K562 (cell line): ENCODE measurements around the gene CIAO2B. TPM values are rescaled to one million over a fixed set of nuclear protein-coding genes. Genes with fewer than 3 reads are reported as not detected.

Experiments used
- EP400 ChIP-seq: fragments of 450-650 bp; IDR thresholded peaks from 2 replicates; pipeline ENCODE4 v1.6.1; 2017; ENCODE audit warnings: antibody characterized with exemption, mild to moderate bottlenecking, moderate library complexity
- FOSL1 ChIP-seq: fragments of 200-800 bp; sonication (Bioruptor generic); conservative IDR thresholded peaks from 2 replicates; pipeline ENCODE4 v1.6.1; 2016; ENCODE audit warnings: missing genetic modification characterization, missing compliant biosample characterization
- PHTF2 ChIP-seq: fragments of 250-450 bp; sonication (Bioruptor Pico); IDR thresholded peaks from 2 replicates; pipeline ENCODE4 v1.5.0; 2021; ENCODE audit warnings: mild to moderate bottlenecking
- SNRNP70 ChIP-seq: fragments of 200-400 bp; formaldehyde crosslinking; optimal IDR thresholded peaks from 2 replicates; pipeline ENCODE3; 2017; ENCODE audit warnings: low read depth, low read length
- polyA plus RNA-seq, 8 experiments: library from polyadenylated mRNA; depleted of rRNA in 4 of 8; stranded (reverse) in 5 of 8; unstranded in 3 of 8; fragments of >200 nt; fragmentation: Nextera tagmentation in 2 of 8; fragmentation: Illumina TruSeq in 1 of 8; extraction: Ambion mirVana in 2 of 8; extraction: Trizol in 1 of 8; gene quantifications; 2 replicates each; pipeline versions ENCODE4 v1.2.1 to v1.2.3, GENCODE V29; 2011 to 2014; ENCODE audit warnings: inconsistent platforms in 1 of 8, missing spikeins in 1 of 8
- total RNA-seq, 7 experiments: library from RNA; depleted of rRNA in 6 of 7; stranded (reverse); fragments of >200 nt in 6 of 7; fragmentation: Illumina TruSeq in 2 of 7; extraction: Trizol in 2 of 7; gene quantifications; 2 replicates each; pipeline versions ENCODE4 v1.2.1 to v1.2.3, GENCODE V29; 2011 to 2021; ENCODE audit warnings: low replicate concordance in 1 of 7
- TF ChIP-seq, protein P1 (sequence below): fragments of 250-450 bp; sonication (Bioruptor Pico); IDR thresholded peaks from 2 replicates; pipeline ENCODE4 v1.4.0; 2020; ENCODE audit warnings: mild to moderate bottlenecking
- TF ChIP-seq, protein P2 (sequence below), 2 experiments: IDR thresholded peaks in 1 of 2; conservative IDR thresholded peaks in 1 of 2; 2 replicates each; pipeline ENCODE4 v1.6.1; 2016; ENCODE audit warnings: low read depth in 2 of 2, mild to moderate bottlenecking in 1 of 2, missing compliant biosample characterization in 1 of 2, missing genetic modification characterization in 1 of 2, moderate library complexity in 1 of 2
- TF ChIP-seq, protein P3 (sequence below): sonication (generic); formaldehyde crosslinking; IDR thresholded peaks from 2 replicates; pipeline ENCODE4 v1.8.1; 2023; ENCODE audit warnings: mild to moderate bottlenecking, missing genetic modification reagents
- TF ChIP-seq, protein P4 (sequence below), 2 experiments: fragments of 450-650 bp; IDR thresholded peaks; 2 replicates each; pipeline ENCODE4 v1.6.1; 2018; ENCODE audit warnings: mild to moderate bottlenecking in 2 of 2, low read depth in 1 of 2; ENCODE audit not compliant: partially characterized antibody in 2 of 2

CIAO2B gene
- total and polyA plus RNA-seq, 9 of the 15 experiments (the other 6 are each of a cell fraction or from before 2014, with no cell fraction given): 86.8 to 182 (median 113) TPM

DNA sequence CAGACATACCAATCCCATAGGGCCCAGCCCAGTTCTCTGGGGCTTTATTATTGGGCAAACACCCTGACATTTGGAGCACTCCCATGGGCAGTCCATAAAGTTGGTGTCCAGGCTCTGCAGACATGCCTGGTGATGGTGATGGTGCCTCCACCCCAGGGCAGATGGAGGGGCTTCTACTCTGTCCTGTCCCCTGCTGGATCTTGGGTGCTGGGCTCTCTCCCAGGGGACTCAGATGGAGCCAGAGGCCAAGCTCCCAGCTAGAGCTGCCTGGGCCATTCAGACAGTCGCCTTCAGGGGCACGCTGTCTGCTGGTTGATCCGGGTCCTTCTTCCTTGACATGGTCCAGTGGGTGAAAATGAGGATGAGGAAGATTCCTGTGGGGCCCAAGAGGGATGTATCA lies 26.1 kb downstream of the CIAO2B start (continued):
- TF ChIP-seq, protein P1, sequence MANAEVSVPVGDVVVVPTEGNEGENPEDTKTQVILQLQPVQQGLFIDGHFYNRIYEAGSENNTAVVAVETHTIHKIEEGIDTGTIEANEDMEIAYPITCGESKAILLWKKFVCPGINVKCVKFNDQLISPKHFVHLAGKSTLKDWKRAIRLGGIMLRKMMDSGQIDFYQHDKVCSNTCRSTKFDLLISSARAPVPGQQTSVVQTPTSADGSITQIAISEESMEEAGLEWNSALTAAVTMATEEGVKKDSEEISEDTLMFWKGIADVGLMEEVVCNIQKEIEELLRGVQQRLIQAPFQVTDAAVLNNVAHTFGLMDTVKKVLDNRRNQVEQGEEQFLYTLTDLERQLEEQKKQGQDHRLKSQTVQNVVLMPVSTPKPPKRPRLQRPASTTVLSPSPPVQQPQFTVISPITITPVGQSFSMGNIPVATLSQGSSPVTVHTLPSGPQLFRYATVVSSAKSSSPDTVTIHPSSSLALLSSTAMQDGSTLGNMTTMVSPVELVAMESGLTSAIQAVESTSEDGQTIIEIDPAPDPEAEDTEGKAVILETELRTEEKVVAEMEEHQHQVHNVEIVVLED: no peak
- TF ChIP-seq EP400: no peak
- no peak for TF ChIP-seq PHTF2 (CRISPR knock-in tag)
- no peak for TF ChIP-seq FOSL1
- TF ChIP-seq, protein P2, sequence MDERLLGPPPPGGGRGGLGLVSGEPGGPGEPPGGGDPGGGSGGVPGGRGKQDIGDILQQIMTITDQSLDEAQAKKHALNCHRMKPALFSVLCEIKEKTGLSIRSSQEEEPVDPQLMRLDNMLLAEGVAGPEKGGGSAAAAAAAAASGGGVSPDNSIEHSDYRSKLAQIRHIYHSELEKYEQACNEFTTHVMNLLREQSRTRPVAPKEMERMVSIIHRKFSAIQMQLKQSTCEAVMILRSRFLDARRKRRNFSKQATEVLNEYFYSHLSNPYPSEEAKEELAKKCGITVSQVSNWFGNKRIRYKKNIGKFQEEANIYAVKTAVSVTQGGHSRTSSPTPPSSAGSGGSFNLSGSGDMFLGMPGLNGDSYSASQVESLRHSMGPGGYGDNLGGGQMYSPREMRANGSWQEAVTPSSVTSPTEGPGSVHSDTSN (CRISPR knock-in tag; IDR thresholded peaks at IDR 0.05; ENCODE audit: low read depth): no peak
- TF ChIP-seq, protein P2 (tag; conservative IDR thresholded peaks at IDR 0.05; ENCODE audit: low read depth): no peak
- TF ChIP-seq, protein P3, sequence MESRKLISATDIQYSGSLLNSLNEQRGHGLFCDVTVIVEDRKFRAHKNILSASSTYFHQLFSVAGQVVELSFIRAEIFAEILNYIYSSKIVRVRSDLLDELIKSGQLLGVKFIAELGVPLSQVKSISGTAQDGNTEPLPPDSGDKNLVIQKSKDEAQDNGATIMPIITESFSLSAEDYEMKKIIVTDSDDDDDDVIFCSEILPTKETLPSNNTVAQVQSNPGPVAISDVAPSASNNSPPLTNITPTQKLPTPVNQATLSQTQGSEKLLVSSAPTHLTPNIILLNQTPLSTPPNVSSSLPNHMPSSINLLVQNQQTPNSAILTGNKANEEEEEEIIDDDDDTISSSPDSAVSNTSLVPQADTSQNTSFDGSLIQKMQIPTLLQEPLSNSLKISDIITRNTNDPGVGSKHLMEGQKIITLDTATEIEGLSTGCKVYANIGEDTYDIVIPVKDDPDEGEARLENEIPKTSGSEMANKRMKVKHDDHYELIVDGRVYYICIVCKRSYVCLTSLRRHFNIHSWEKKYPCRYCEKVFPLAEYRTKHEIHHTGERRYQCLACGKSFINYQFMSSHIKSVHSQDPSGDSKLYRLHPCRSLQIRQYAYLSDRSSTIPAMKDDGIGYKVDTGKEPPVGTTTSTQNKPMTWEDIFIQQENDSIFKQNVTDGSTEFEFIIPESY (CRISPR knock-in tag): no peak
- no peak for TF ChIP-seq SNRNP70
- TF ChIP-seq, protein P4, sequence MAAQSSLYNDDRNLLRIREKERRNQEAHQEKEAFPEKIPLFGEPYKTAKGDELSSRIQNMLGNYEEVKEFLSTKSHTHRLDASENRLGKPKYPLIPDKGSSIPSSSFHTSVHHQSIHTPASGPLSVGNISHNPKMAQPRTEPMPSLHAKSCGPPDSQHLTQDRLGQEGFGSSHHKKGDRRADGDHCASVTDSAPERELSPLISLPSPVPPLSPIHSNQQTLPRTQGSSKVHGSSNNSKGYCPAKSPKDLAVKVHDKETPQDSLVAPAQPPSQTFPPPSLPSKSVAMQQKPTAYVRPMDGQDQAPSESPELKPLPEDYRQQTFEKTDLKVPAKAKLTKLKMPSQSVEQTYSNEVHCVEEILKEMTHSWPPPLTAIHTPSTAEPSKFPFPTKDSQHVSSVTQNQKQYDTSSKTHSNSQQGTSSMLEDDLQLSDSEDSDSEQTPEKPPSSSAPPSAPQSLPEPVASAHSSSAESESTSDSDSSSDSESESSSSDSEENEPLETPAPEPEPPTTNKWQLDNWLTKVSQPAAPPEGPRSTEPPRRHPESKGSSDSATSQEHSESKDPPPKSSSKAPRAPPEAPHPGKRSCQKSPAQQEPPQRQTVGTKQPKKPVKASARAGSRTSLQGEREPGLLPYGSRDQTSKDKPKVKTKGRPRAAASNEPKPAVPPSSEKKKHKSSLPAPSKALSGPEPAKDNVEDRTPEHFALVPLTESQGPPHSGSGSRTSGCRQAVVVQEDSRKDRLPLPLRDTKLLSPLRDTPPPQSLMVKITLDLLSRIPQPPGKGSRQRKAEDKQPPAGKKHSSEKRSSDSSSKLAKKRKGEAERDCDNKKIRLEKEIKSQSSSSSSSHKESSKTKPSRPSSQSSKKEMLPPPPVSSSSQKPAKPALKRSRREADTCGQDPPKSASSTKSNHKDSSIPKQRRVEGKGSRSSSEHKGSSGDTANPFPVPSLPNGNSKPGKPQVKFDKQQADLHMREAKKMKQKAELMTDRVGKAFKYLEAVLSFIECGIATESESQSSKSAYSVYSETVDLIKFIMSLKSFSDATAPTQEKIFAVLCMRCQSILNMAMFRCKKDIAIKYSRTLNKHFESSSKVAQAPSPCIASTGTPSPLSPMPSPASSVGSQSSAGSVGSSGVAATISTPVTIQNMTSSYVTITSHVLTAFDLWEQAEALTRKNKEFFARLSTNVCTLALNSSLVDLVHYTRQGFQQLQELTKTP (IDR thresholded peaks at IDR 0.05; ENCODE audit: low read depth in 1 of 2, partially characterized antibody in 2 of 2): no peak
- TF ChIP-seq, all 486 proteins: peak for 0
